ENCODE measurements around the gene CABLES1.

The CABLES1 gene

GRCh38 chr18:23273443-23273966 lies 138.2 kb downstream of the CABLES1 start:
- TF ChIP-seq CTCF (IDR thresholded peaks at IDR 0.05; ENCODE audit: poor library complexity, severe bottlenecking): no peak
- no peak for ATAC-seq (ENCODE audit: low read depth)

GRCh38 chr18:23274638-23275482 lies 139.6 kb downstream of the CABLES1 start:
- H3K27me3 ChIP-seq (ENCODE audit: insufficient read depth, poor library complexity, severe bottlenecking): no peaks in the 10 kb centered on the region
- ATAC-seq (ENCODE audit: low read depth) (no peak), DNase-seq (ENCODE audit: low spot score) (no peak)

More at GRCh38 chr18:23273443-23273966, 138.2 kb downstream of the CABLES1 start:
- no peaks in the 10 kb centered on the region for H3K36me3 ChIP-seq (ENCODE audit: low read depth)
- H3K27me3 ChIP-seq (ENCODE audit: insufficient read depth, poor library complexity, severe bottlenecking): no peaks in the 10 kb centered on the region
- H3K4me3 ChIP-seq (ENCODE audit: severe bottlenecking): no peak overlapping the region
- no peak overlapping the region for H3K27ac ChIP-seq (ENCODE audit: poor library complexity, severe bottlenecking)
- DNase-seq (ENCODE audit: low spot score): no peak
- no peaks in the 10 kb centered on the region for H3K4me1 ChIP-seq (ENCODE audit: insufficient read depth, poor library complexity, severe bottlenecking)
- H3K9me3 ChIP-seq (ENCODE audit: severe bottlenecking): peaks cover 4% of the 10 kb centered on the region

GRCh38 chr18:23276451-23276850 lies 141.2 kb downstream of the CABLES1 start:
- no peak for TF ChIP-seq CTCF (IDR thresholded peaks at IDR 0.05; ENCODE audit: poor library complexity, severe bottlenecking)

More at GRCh38 chr18:23274638-23275482, 139.6 kb downstream of the CABLES1 start:
- no peaks in the 10 kb centered on the region for H3K4me1 ChIP-seq (ENCODE audit: insufficient read depth, poor library complexity, severe bottlenecking)
- H3K4me3 ChIP-seq (ENCODE audit: severe bottlenecking): no peak overlapping the region
- H3K27ac ChIP-seq (ENCODE audit: poor library complexity, severe bottlenecking): no peak overlapping the region
- TF ChIP-seq CTCF (IDR thresholded peaks at IDR 0.05; ENCODE audit: poor library complexity, severe bottlenecking): no peak
- no peaks in the 10 kb centered on the region for H3K36me3 ChIP-seq (ENCODE audit: low read depth)
- H3K9me3 ChIP-seq (ENCODE audit: severe bottlenecking): peaks cover 4% of the 10 kb centered on the region

GRCh38 chr18:23277399-23277798 lies 142.1 kb downstream of the CABLES1 start:
- peaks cover 10% of the 10 kb centered on the region for H3K4me1 ChIP-seq (ENCODE audit: insufficient read depth, poor library complexity, severe bottlenecking)
- H3K27ac ChIP-seq (ENCODE audit: poor library complexity, severe bottlenecking): no peak overlapping the region
- H3K9me3 ChIP-seq (ENCODE audit: severe bottlenecking): no peaks in the 10 kb centered on the region
- no peak overlapping the region for H3K4me3 ChIP-seq (ENCODE audit: severe bottlenecking)
- DNase-seq (ENCODE audit: low spot score) (no peak), ATAC-seq (ENCODE audit: low read depth) (no peak)
- TF ChIP-seq CTCF (IDR thresholded peaks at IDR 0.05; ENCODE audit: poor library complexity, severe bottlenecking): no peak
- no peaks in the 10 kb centered on the region for H3K36me3 ChIP-seq (ENCODE audit: low read depth)
- H3K27me3 ChIP-seq (ENCODE audit: insufficient read depth, poor library complexity, severe bottlenecking): no peaks in the 10 kb centered on the region

More at GRCh38 chr18:23276451-23276850, 141.2 kb downstream of the CABLES1 start:
- no peaks in the 10 kb centered on the region for H3K9me3 ChIP-seq (ENCODE audit: severe bottlenecking)
- ATAC-seq (ENCODE audit: low read depth) (no peak), DNase-seq (ENCODE audit: low spot score) (no peak)
- H3K27me3 ChIP-seq (ENCODE audit: insufficient read depth, poor library complexity, severe bottlenecking): no peaks in the 10 kb centered on the region
- no peak overlapping the region for H3K27ac ChIP-seq (ENCODE audit: poor library complexity, severe bottlenecking)
- H3K36me3 ChIP-seq (ENCODE audit: low read depth): no peaks in the 10 kb centered on the region
- no peak overlapping the region for H3K4me3 ChIP-seq (ENCODE audit: severe bottlenecking)
- H3K4me1 ChIP-seq (ENCODE audit: insufficient read depth, poor library complexity, severe bottlenecking): peaks cover under 1% of the 10 kb centered on the region

- H3K27me3 ChIP-seq (ENCODE audit: insufficient read depth, poor library complexity, severe bottlenecking): no peaks in the 10 kb centered on the region
- no peak for TF ChIP-seq CTCF (IDR thresholded peaks at IDR 0.05; ENCODE audit: poor library complexity, severe bottlenecking)
- H3K27ac ChIP-seq (ENCODE audit: poor library complexity, severe bottlenecking): no peak overlapping the region
- ATAC-seq (ENCODE audit: low read depth) (no peak), DNase-seq (ENCODE audit: low spot score) (no peak)
- H3K9me3 ChIP-seq (ENCODE audit: severe bottlenecking): no peaks in the 10 kb centered on the region
- H3K36me3 ChIP-seq (ENCODE audit: low read depth): no peaks in the 10 kb centered on the region
- peaks cover 29% of the 10 kb centered on the region for H3K4me1 ChIP-seq (ENCODE audit: insufficient read depth, poor library complexity, severe bottlenecking)
- no peak overlapping the region for H3K4me3 ChIP-seq (ENCODE audit: severe bottlenecking)
Measured at GRCh38 chr18:23279931-23280330, 144.6 kb downstream of the CABLES1 start.

Measured in RWPE2 (cell line).